VCaP (cell line): ENCODE data around the gene GPR21.

Experiments
- H3K27ac ChIP-seq: fragments of 450-650 bp; 2 replicates; pipeline ENCODE4 v1.5.1; 2017
- TF ChIP-seq, protein P1 (sequence below): fragments of 450-650 bp; conservative IDR thresholded peaks from 2 replicates; pipeline ENCODE4 v1.5.1; 2017; ENCODE audit warnings: mild to moderate bottlenecking, moderate library complexity

Gene GPR21

DNA sequence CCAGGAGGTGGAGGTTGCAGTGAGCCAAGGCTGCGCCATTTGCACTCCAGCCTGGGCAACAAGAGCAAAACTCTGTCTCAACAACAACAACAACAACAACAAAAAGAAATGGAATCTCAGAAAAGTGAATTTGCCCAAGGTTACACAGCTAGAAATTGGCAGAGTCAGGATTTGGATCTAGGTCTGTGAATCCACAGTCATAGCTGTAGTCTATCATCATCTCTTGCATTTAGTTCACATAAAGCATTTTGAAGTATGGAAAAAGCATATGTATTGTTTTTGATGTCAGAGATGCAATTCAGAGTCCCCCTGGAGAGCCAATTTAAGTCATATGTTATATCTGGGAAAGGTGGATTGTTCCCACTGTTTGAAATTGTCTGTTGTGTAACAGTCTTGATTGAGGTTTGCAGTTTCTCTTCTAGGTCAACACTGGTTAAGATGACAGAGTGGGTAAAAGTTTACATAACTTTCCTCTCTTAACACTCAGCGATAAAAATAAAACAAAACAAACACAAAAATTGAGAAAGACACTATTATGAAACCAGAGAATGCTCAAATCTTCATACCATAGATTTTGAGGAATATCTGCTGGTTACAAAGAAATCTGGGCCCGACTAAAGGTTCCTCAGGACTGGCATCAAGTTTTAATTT lies 21.5 kb upstream of the GPR21 start:
- TF ChIP-seq, protein P1, sequence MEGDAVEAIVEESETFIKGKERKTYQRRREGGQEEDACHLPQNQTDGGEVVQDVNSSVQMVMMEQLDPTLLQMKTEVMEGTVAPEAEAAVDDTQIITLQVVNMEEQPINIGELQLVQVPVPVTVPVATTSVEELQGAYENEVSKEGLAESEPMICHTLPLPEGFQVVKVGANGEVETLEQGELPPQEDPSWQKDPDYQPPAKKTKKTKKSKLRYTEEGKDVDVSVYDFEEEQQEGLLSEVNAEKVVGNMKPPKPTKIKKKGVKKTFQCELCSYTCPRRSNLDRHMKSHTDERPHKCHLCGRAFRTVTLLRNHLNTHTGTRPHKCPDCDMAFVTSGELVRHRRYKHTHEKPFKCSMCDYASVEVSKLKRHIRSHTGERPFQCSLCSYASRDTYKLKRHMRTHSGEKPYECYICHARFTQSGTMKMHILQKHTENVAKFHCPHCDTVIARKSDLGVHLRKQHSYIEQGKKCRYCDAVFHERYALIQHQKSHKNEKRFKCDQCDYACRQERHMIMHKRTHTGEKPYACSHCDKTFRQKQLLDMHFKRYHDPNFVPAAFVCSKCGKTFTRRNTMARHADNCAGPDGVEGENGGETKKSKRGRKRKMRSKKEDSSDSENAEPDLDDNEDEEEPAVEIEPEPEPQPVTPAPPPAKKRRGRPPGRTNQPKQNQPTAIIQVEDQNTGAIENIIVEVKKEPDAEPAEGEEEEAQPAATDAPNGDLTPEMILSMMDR: no peak
- no peak overlapping the region for H3K27ac ChIP-seq

DNA sequence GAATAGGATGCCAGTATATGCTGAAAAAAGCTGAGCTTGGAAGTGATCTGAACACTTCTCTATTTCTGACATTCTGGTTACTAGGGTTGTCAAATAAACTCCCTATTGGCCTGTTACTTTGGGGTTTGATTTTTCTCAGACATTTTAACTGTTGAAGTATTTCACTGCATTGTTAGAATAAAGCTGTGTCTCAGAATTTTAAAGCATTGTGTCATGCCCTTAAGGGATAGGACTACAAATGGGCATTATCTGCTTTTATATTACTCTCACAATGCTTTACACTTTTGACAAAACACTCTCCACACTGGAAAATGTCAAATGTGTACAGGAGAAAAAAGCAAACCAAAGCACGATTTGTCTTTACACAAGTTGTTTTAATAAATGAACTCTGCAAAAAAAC lies 16.8 kb upstream of the GPR21 start:
- TF ChIP-seq, protein P1: no peak
- H3K27ac ChIP-seq: no peak overlapping the region

DNA sequence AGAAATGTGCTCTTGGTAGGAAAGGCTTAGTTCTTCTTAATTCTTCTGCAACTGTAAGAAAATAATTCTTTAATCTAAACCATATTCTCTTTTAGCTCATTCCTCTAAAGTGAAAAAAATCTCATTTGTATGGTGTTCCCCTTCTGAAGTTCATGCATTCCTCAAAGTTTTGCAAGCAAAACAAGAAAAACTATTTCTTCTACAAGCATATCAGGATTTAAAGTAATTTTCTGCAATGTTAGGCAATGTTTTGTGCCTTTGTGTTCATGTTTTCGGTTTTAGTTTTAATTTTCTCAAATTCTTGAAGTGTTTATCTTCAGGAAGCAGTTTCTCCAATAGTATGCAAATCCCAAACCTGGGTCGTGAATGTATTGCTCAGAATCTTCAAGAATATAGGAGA lies 12.7 kb upstream of the GPR21 start:
- TF ChIP-seq, protein P1: no peak

DNA sequence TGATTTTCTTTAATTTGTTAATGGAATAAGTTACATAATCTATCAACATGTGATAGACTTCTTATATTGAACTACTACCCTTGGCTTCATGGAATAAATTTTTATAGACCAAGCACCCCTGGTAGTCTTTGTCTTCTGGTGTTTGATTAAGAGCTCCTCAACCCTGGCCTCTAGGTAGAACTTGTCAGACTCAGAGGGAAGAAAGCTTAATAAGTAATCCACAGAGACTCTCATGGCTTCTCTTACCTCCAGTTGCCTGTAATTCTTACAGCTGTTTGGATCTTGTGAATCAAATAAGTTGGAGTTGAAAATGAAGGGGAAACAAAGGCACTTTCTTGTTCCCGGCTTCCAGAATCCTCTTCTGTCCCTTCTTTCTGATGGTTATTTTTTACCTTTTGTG lies 7.0 kb upstream of the GPR21 start:
- TF ChIP-seq, protein P1: no peak
- H3K27ac ChIP-seq: peak overlapping the region; percentile 85

More for the DNA sequence above, 12.7 kb upstream of the GPR21 start:
- H3K27ac ChIP-seq: no peak overlapping the region

DNA sequence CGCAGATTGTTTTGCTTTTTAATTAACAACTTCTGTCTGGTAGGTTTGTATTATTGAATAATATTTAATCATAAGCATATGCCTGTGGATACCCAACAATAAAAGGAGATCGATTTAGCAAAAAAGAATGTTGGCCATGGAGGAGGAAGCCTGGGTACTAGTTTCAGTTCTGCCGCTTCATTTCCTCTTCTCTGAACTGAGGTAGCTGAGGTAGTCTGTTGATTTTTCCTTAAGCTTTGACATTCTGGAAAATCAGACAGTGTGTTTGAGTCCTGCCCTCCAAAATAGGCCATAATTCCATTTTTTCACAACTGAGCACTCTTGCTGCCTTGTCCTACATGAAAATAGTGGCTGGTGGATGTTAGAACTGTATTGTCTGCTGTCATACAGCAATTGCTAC lies 6.0 kb upstream of the GPR21 start:
- TF ChIP-seq, protein P1: no peak
- peak overlapping the region; percentile 85 for H3K27ac ChIP-seq

DNA sequence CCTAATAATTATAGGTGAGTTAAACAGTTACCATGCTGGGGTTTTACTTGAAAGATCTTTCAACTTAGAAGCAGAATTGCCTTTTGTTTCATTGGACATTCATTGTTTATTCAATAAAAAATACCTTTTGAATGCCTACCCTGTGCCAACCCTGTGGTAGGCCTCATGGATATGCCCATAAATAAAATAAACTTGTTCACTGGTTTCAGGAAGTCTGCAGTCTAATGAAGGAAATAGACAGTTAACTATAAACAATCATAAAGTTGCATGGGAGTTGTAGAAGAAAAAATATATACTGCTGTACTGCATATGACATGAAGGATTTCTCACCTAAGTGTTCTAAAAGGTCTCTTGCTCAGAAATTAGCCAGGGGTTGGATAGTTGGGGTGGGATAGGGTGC lies 5.3 kb upstream of the GPR21 start:
- TF ChIP-seq, protein P1: no peak
- peak overlapping the region; percentile 85 for H3K27ac ChIP-seq

DNA sequence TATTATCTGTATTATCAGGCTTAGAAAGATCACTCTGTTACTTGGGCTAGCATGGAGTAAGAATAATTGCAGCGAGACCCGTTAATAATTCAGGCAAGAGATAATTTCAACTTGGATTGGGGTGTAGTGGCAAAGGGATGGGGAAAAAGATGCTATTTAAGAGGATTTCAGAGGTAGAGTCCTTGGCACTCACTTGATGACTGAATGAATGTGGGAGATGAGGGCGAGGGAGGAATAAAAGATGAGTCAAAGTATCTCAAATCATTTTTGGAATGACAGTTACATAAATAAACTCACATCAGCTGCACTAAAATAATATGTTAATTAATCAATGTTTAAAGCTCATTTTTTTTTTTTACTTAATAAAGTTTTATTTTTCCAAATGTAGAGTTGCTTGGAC lies 4.5 kb upstream of the GPR21 start:
- TF ChIP-seq, protein P1: no peak
- peak overlapping the region; percentile 85; the same call in 1 of the 2 replicates for H3K27ac ChIP-seq
